K562 (cell line): Measurements from ENCODE around the gene CEP170.
"Not testable (repeated sequence)": the region's sequence is repeated elsewhere in the genome, so short reads cannot be mapped to it uniquely, and the experiment has no call there.

Experiments used
- BRF2 ChIP-seq: IDR thresholded peaks from 3 replicates; pipeline ENCODE4 v1.6.1; 2011; ENCODE audit warnings: borderline replicate concordance, mild to moderate bottlenecking; ENCODE audit not compliant: insufficient read length, insufficient read depth
- CREM ChIP-seq: IDR thresholded peaks from 2 replicates; pipeline ENCODE4 v1.6.1; 2014; ENCODE audit warnings: antibody characterized with exemption, low read depth
- CTCF ChIP-seq, 3 experiments: IDR thresholded peaks in 2 of 3; conservative IDR thresholded peaks in 1 of 3; 2 replicates each; pipeline ENCODE4 v1.5.1; 2011 to 2012; ENCODE audit warnings: low read length in 3 of 3, mild to moderate bottlenecking in 3 of 3, control low read depth in 2 of 3, improper control_type of control experiment in 1 of 3, inconsistent platforms in 1 of 3, low read depth in 1 of 3, mixed read lengths in 1 of 3, moderate library complexity in 1 of 3; ENCODE audit not compliant: insufficient read depth in 2 of 3
- CUX1 ChIP-seq: fragments of 200-800 bp; sonication (Bioruptor generic); IDR thresholded peaks from 2 replicates; pipeline ENCODE4 v1.6.1; 2016; ENCODE audit warnings: missing genetic modification characterization, missing compliant biosample characterization
- E2F3 ChIP-seq: fragments of 250-450 bp; sonication (Bioruptor Pico); IDR thresholded peaks from 2 replicates; pipeline ENCODE4 v1.4.0; 2020; ENCODE audit warnings: mild to moderate bottlenecking
- EGR1 ChIP-seq: fragments of 450-650 bp; conservative IDR thresholded peaks from 2 replicates; pipeline ENCODE4 v1.6.1; 2017; ENCODE audit warnings: mild to moderate bottlenecking
- ESRRA ChIP-seq: fragments of 450-650 bp; IDR thresholded peaks from 2 replicates; pipeline ENCODE4 v1.6.1; 2014; ENCODE audit warnings: low read depth, mild to moderate bottlenecking, moderate library complexity, borderline replicate concordance
- SP1 ChIP-seq: sonication (generic); formaldehyde crosslinking; IDR thresholded peaks from 2 replicates; pipeline ENCODE4 v1.8.1; 2022; ENCODE audit warnings: mild to moderate bottlenecking, missing genetic modification reagents
- SRSF9 ChIP-seq: fragments of 200-400 bp; formaldehyde crosslinking; IDR thresholded peaks from 2 replicates; pipeline ENCODE4 v1.6.1; 2017; ENCODE audit warnings: low read depth, low read length, borderline replicate concordance
- ZNF24 ChIP-seq: fragments of 450-650 bp; IDR thresholded peaks from 2 replicates; pipeline ENCODE4 v1.6.1; 2016
- ZNF282 ChIP-seq: sonication (generic); formaldehyde crosslinking; IDR thresholded peaks from 2 replicates; pipeline ENCODE4 v1.8.1; 2023; ENCODE audit warnings: missing genetic modification reagents

GRCh38 chr1:243173758-243174369 lies 81.2 kb downstream of the CEP170 start:
- not testable (repeated sequence) for TF ChIP-seq E2F3 (CRISPR knock-in tag); EGR1; CTCF (IDR thresholded peaks at IDR 0.05 in 2 of 3, conservative IDR thresholded peaks at IDR 0.05 in 1 of 3; ENCODE audit: insufficient read depth in 2 of 3, low read depth in 1 of 3, low read length in 3 of 3); ZNF24; CUX1 (CRISPR knock-in tag); ZNF282; SP1 (CRISPR knock-in tag); CREM; BRF2; SRSF9; ESRRA
